AG10803 (cell line): ENCODE measurements around the gene PARP3.

Experiments
- DNase-seq: peaks from one replicate; pipeline ENCODE4 v3.0.0; 2010; ENCODE audit warnings: low read depth
- H3K4me3 ChIP-seq: 2 replicates; pipeline ENCODE4 v1.5.1; 2011; ENCODE audit warnings: mild to moderate bottlenecking, low read length, control low read depth
- TF ChIP-seq, protein P1 (sequence below): conservative IDR thresholded peaks from 2 replicates; pipeline ENCODE4 v1.5.1; 2011; ENCODE audit warnings: mild to moderate bottlenecking, low read length, control low read depth, inconsistent platforms

Gene PARP3

DNA sequence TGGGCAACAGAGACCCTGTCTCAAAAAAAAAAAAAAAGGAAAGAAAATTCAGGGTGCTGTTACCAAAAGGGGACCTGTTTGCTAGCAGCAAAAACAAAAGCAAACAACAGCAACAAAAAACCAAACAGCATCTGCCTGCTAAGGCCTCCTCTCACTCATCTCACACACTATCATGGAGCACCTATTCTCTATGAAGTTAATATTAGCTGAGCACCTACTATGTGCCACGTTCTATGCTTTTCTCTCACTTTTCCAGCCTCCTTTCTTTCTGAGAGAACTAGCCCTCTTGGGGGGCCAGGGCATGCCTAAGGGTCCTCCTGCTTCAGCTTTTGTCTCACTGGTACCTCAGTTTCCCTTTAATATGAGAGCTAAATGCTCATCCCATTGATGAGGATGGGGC lies 12.6 kb downstream of the PARP3 start:
- H3K4me3 ChIP-seq = no peak overlapping the region
- no peak for DNase-seq
- TF ChIP-seq, protein P1, sequence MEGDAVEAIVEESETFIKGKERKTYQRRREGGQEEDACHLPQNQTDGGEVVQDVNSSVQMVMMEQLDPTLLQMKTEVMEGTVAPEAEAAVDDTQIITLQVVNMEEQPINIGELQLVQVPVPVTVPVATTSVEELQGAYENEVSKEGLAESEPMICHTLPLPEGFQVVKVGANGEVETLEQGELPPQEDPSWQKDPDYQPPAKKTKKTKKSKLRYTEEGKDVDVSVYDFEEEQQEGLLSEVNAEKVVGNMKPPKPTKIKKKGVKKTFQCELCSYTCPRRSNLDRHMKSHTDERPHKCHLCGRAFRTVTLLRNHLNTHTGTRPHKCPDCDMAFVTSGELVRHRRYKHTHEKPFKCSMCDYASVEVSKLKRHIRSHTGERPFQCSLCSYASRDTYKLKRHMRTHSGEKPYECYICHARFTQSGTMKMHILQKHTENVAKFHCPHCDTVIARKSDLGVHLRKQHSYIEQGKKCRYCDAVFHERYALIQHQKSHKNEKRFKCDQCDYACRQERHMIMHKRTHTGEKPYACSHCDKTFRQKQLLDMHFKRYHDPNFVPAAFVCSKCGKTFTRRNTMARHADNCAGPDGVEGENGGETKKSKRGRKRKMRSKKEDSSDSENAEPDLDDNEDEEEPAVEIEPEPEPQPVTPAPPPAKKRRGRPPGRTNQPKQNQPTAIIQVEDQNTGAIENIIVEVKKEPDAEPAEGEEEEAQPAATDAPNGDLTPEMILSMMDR = no peak

- DNase-seq = no peak
- no peak within 1 kb of the TSS for H3K4me3 ChIP-seq
- TF ChIP-seq, protein P1 = no peak
Measured at GRCh38 chr3:51955175-51955892, 13.2 kb downstream of the PARP3 start, which contains the start of gene GPR62. GPR62 (plus strand) TSS chr3:51955381; CDS start chr3:51955653, 272 bp downstream.

DNA sequence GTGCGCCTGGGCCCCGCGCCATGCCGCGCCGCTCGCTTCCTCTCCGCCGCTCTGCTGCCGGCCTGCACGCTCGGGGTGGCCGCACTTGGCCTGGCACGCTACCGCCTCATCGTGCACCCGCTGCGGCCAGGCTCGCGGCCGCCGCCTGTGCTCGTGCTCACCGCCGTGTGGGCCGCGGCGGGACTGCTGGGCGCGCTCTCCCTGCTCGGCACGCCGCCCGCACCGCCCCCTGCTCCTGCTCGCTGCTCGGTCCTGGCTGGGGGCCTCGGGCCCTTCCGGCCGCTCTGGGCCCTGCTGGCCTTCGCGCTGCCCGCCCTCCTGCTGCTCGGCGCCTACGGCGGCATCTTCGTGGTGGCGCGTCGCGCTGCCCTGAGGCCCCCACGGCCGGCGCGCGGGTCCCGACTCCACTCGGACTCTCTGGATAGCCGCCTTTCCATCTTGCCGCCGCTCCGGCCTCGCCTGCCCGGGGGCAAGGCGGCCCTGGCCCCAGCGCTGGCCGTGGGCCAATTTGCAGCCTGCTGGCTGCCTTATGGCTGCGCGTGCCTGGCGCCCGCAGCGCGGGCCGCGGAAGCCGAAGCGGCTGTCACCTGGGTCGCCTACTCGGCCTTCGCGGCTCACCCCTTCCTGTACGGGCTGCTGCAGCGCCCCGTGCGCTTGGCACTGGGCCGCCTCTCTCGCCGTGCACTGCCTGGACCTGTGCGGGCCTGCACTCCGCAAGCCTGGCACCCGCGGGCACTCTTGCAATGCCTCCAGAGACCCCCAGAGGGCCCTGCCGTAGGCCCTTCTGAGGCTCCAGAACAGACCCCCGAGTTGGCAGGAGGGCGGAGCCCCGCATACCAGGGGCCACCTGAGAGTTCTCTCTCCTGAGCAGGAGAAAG lies 14.0 kb downstream of the PARP3 start:
- no peak for DNase-seq
- H3K4me3 ChIP-seq = no peak overlapping the region

DNA sequence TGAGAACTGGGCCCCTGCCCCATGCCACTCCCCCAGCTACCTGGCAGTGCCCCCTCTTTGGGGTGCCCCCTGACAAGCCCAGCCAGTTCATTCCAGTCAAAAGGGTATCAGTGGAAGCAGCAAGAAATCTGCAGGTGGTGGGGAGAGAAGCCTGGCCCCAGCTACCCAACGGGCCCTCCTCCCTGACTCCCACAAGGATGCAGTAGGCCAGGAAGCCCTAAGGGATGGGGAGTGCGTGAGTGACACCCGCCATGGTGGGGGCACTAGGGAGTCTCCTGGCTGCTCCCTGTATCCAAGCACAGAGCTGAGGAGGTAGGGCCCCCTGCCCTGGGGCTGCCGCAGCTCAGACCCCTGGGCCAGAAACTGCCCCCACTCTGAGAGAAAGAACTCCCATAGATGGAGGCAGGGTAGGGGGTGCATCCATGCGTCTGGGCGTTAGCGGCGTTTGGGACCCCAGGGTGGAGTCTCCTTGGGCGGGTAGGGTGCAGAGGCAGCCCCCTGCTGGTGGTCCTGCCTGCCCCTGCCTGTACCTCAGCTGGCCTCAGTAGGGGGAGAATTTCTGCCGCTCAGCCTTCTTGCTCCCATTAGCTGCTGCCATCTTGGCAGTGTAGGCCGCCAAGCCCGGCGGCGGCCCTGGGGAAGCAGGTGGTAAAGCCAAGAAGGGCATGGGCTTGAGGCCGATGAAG lies 15.5 kb downstream of the PARP3 start:
- no peak for DNase-seq
- no peak overlapping the region for H3K4me3 ChIP-seq
- TF ChIP-seq, protein P1 = no peak

More for the DNA sequence above, 14.0 kb downstream of the PARP3 start:
- TF ChIP-seq, protein P1 = peak; percentile 36

GRCh38 chr3:51958603-51959521 lies 16.7 kb downstream of the PARP3 start:
- no peak for DNase-seq
- TF ChIP-seq, protein P1 = no peak
- H3K4me3 ChIP-seq = no peak overlapping the region

DNA sequence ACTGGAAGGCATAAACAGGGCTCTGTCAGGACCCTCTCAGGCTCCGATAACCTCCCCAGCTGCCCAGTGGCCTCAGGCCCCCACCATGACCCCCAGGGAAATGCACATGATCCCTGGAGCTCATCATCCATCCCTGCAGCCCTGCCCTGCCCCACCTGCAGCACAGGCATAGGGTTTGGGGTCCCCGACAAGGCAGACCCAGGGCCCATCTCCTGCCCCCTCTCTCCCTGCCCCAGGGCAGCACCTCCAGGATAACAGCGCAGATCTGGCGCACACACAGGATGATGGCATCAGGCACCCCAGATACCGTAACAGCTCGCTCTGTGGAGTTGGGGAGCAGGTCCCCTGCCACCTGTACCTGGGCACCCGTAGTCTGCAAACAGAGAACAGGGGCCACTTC lies 17.5 kb downstream of the PARP3 start:
- H3K4me3 ChIP-seq = no peak overlapping the region
- TF ChIP-seq, protein P1 = no peak
- DNase-seq = no peak
